HL-60 (cell line): ENCODE data around the gene SAC3D1.

Source experiments
- CTCF ChIP-seq: IDR thresholded peaks from one replicate; pipeline ENCODE4 v1.5.1; 2011; ENCODE audit warnings: low read length, control low read depth, inconsistent platforms; ENCODE audit not compliant: insufficient read depth
- GABPA ChIP-seq: IDR thresholded peaks from 2 replicates; pipeline ENCODE4 v1.6.1; 2012; ENCODE audit warnings: low read depth
- POLR2AphosphoS5 ChIP-seq: IDR thresholded peaks from 2 replicates; pipeline ENCODE4 v1.6.1; 2012; ENCODE audit warnings: low read depth

- TF ChIP-seq CTCF (no peak), POLR2AphosphoS5 (no peak), GABPA (no peak)
These were observed 4.1 kb upstream of the SAC3D1 start for GRCh38 chr11:65036931-65037330.
